Measurements from ENCODE around the gene FGL2.
"Not testable (repeated sequence)": the region's sequence is repeated elsewhere in the genome, so short reads cannot be mapped to it uniquely, and the experiment has no call there.

The FGL2 gene

DNA sequence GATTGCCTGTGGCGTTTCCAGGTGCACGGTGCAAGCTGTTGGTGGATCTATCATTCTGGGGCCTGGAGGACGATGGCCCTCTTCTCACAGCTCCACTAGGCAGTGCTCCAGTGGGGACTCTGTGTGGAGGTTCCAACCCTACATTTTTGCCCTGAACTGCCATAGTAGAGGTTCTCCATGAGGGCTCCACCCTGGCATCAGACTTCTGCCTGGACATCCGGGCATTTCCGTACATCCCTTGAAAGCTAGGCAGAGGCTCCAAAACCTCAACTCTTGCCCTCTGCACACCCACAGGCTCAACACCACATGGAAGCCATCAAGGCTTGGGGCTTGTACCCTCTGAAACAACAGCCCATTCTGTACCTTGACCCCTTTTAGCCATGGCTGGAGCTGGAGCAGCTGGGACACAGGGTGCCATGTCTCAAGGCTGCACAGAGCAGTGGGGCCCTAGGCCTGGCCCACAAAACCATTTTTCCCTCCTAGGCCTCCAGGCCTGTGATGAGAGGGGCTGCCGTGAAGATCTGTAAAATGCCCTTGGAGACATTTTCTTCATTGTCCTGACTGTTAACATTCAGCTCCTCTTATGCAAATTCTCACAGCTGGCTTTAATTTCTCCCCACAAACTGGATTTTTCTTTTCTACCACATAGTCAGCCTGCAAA lies 10.0 kb upstream of the FGL2 start:
- no peak for DNase-seq

DNA sequence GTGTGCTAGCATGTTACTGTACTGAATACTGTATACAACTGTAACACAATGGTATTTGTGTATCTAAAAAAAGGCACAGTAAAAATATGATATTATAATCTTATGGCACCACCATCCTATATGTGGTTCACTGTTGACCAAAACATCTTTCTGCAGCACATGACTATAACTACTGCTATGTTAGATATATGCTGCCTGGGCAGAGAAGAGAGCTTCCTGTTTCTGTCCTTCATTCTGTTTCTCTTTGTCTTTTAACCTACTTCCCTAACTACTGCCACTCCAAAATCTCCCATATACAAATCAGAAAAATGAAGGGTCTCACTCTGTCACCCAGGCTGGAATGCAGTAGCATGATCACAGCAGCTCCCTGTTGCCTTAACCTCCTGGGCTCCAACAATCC lies 8.8 kb upstream of the FGL2 start:
- no peak for DNase-seq

DNA sequence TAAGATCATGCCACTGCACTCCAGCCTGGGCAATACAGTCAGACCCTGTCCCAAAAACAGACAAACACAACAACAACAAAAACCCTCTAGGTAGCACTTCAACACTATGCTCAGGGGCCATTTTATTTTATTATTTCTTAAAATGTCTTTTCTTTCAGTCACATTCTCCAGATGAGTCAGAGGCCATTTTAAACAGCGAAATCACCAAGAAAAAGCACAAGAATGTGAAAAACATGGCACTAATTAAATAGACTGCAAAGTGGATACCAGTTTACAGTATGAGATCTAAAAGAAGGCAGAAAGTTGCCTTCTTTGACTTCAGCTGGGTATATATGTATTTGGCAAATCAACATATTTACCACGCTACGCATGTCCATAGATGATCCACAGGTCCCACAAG lies 6.1 kb upstream of the FGL2 start:
- no peak for DNase-seq

DNA sequence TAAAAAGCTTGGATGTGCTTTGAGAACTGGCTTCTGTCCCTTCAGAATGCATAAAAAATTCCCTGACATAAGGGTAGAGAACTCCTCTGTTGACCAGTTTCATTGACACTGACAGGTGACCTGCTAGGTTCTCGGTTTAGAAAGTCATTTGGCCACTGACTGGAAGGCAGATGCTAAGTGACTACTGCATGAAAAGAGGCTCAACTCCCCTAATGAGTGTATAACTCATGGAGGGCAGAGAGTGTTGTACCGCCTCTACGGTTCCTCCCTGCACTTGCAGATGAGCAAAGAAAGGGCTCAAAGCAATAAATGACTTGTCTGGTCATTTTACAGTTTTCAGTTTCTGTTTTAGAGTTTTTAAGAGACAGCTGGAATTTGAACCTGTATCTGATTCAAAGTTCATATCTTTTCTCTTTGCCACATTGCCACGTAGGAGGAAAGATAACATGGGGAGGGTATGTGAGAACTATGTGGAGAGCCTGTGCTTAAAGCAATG lies 2.9 kb upstream of the FGL2 start:
- DNase-seq = no peak

DNA sequence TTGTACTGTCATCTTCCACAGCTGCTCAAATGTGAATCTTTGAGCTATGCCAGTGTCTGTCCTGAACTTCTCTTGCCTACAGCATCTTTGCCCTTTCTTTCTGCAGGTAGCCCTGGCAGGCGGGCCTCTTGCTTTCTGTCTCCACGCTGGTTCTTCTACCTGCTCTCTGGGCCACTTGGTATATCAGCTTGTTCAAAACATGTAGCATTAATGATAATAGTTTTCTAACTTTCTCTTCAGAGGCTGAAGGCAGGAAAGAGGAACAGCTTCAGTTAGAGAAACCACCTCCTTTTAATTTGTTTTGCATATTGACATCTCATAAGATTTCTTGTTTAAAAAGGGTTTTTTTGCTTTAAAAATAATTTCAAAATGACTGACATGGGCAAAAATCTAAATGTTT lies 923 bp upstream of the FGL2 start:
- DNase-seq = no peak

DNA sequence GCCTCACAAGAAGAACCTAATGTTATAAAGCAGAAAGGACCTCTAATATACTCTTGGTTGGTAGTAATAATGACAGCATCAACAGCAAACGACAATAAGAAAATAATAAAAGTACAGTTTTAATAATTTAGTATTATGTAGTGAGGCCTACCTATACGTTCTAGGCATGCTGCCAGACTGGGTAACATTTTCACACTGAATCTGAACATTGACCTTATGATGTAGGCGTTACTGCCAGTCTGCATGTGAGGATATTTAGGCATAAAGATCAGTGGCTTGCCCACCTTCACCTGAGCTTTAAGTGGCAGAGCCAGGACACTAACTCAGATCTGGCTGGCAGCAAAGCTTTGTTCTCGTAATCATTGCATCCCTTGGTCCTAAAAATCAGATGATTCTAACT lies 2.5 kb downstream of the FGL2 start:
- DNase-seq = no peak

DNA sequence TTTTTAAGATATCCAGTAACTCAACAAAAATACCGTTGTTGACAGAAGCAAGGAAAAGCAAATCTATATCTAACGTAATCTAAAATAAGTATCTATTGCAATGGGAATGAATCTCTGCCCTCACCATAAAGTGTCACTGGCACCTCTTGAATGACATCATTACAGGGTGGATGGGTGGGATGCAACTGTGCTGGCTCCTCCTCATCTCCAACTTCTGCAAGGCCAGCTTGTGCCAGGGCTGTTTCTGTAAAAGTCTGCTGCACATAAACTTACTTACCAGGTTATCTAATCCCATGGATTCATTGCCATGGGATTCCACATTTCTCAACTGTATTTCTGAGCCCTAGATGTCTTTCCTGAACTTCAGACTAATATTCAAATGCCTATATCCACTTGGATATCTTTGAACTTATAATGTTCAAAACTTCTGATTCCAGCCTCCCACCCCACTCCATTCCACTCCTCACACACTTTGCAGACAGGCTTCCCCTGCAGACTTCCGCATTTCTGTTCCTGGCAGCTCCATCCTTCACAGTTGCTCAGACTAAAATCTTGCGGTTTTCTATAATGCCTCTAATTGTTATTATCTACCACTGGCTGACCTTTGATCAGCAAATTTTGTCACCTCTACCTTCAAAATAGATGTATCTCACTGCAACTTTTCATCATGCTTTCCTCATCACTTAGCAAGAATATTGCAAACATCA lies 10.7 kb downstream of the FGL2 start:
- DNase-seq = no peak

DNA sequence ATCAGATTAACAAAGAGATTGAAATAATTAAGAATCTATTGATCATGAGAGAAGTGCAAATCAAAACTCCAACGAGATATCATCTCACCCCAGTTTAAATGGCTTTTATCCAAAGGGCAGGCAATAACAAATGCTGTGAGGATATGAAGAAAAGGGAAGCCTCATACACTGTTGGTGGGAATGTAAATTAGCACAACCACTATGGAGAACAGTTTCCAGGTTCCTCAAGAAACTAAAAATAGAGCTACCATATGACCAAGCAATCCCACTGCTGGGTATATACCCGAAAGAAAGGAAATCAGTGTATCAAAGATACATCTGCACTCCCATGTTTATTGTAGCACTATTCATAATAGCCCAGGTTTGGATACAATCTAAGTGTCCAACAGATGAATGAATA lies 13.8 kb downstream of the FGL2 start:
- DNase-seq = no peak

DNA sequence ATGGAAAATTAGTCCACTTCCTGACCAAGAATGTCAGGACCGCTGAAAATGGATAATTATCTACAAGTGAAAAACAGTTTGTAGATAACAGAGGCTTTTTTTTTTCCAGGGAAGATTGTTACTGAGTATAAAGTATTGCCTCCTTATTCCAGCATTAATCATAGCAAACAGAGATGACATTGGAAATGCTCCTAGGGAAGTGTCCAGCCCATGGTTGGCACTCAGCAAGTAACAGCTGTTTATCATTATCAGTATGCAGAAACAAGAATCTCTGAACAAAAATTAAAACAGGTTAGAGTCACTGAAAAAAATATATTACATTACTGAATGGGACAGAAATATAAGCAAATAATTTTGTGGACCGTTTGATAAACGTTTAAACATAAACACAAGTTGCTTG lies 14.6 kb downstream of the FGL2 start:
- DNase-seq = no peak

DNA sequence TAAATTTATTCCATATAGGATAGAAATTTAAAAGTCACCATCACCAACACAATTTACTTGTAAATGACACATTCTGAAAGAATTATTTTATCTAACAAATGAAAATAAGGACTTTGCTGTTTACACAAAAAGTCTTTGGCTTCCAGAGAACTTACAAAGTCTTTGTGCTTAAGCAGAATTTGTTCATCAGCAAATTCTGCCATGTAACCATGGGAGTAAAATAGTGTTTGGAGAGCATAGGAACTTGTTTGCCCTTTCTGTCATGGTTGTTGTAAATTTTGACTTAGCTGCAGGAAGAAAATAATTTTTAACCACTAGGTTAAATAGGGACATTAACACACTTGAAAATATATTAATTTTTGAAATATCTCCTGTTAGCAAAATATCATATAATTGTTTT lies 15.2 kb downstream of the FGL2 start:
- no peak for DNase-seq

DNA sequence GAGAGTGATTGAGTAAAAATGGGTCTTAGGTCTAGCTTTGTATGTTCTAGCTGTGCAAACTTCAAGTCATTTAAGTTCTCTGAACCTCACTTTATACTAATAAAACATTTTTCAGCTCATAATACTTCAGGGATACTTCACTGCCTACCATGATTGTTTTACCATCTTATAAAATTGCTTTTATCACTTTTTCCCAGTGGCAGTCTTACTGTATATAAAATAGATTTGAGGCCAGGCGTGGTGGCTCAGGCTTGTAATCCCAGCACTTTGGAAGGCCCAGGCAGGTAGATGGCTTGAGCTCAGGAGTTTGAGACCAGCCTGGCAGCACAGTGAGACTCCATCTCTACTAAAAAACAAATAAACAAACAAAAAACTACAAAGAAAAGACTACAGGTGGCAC lies 17.4 kb downstream of the FGL2 start:
- DNase-seq = no peak

DNA sequence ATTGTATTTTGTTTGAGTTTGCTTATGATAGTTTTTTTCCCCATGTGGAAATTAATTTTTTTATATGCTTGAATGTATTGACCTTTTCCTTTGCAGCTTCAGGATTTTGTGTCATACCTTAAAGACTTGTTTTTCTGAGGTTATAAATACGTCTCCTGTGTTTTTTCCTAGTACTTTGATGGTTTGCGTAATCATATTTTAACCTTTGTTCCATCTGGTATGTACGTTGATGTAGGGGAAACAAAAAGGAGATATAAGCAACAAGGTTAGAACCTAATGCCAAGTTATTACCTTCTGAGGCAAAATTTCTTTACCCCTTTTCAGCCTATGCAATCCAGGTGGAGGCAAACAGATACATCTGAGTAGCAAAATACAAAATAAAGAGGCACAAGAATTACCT lies 17.9 kb downstream of the FGL2 start:
- DNase-seq = no peak

DNA sequence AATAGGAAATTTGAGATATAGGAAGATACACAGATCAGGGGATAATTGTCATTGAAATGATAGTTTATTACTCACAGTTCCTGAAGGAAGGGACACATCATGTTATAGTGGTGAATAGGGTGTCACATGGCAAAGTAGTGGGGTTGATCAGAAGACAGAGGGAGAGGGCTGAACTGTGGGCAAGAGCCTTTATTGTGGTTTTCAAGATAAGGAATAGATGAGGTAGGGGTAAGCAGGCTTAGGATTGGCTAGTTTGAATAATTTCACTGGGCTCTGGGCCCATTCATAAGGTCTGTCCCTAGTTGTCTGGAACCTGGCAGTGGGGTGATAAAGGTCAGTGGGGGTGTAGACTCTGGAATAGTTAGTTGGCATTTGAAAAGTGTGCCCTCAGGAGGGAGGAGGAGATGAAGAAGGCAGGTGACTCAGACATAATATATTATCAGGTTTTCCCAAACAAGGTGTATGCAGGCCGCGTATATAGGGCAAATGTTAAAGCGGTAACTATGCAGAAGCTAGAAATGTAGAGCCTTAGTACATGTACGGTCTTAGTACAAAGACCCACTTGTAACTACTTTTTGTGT lies 18.5 kb downstream of the FGL2 start:
- DNase-seq = no peak

DNA sequence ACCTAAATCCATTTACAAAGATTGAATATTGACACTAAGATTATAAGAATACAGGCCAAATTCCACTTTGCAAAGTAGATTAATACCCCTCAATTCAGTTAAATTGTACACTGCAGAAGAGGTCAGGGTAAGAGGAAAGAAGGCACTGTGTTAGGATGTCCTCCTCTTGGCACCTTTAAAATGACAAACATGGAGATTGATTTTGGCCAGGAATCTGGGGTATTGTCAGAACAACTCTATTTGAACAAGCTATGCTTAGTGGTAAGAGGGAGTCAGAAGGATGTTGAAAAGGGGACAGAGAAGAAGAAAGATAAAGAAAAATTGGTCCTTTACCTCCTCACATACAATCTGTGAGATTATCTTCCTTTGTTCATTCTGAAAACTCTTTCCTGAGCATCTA lies 21.6 kb downstream of the FGL2 start:
- DNase-seq = not testable (repeated sequence)

DNA sequence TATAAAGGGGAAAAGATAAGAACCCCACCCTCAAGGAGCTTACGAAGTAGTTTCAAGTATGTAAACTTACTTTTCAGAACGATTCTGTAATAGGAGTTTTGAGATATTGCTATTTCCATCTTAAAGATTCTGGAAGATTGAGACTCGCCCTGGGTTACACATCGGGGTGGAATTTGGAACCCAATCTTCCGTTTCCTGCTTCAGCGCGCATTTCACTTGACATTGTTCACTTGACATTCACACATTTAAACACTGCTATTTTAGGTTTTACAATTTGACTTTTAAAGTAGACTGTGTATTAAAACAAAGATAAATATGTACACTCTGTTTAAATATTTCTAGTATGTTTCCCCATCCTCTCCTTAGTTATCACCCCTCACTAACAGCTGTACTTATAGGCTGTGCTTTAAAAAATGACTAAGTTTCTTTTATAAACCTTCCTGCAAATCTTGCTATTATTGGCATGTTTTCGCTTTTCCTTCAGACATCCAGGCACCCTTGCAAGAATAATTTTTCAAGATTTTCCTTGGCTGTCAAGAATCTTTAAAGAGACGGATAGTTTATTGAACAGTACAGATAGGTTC lies 22.2 kb downstream of the FGL2 start:
- DNase-seq = not testable (repeated sequence)

DNA sequence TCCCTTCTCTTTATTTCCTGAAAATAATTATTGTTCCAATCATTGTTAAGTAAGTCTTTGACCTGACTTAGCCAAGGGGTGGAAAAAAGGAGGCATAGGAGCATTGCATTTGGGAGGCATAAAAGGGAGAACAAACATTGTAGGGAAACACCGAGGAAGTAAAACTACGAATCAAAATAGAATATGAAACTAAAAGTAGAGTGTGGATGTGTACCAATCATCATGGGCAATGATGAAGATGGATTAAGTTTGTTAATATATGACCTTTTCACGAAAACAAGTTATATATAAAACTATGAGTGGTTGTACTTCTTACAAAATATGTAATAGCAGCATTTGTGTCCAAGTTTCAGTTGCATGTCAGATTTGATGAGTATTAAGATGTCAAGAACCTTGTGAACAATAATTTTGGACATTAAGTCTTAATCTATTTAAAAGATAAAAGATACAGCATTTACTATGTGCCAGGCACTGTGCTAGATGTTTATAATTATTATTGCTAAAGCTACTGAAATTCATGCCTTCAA lies 24.3 kb downstream of the FGL2 start:
- not testable (repeated sequence) for DNase-seq

DNA sequence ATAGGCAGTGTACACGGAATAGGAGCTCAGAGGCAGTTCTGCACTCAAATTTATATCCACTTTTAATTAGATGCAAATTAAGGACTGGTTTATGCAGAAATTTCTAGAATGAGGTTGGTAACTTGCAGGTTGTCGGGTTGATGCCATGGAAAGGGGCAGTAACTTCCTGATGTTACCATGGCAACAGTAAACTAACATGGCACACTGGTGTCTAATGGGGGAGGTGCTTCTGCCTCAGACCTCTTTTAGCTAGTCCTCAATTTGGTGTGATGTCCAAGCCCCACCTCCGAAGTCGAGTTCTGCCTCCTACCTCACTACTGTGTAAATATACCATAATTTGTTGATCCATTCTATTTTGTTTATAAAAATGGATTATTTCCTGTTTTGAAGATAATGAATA lies 25.2 kb downstream of the FGL2 start:
- DNase-seq = not testable (repeated sequence)

DNA sequence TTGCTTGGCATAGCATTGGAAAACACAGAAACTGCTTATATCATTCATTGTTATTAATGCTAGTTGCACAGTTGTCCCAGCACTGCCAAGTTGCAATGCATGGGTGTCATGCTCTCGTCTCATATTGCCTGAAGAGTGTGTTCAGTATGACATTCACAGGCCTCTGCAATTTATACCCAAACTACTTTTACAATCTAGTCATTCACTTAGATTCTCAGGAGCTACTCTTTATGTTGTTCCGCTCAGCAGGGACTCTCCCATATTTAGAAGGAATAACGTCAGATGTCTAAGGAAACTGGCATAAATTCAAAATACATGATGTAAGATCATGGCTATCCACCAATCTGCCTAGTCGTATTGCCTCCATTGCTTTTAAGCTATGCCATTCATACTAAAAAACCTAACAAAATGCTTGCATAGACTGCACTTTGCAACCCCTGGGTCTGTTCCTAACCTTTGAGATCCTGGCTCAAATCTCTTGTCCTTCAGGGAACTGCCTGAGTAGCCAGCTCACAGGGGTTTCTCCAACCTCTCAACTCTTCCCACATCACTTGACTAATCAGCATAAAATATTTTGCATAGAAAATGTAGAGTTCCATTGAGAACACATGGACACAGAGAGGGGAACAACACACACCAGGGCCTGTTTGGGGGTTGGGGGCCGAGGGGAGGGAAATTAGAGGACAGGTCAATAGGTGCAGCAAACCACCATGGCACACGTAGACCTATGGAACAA lies 27.0 kb downstream of the FGL2 start:
- DNase-seq = not testable (repeated sequence)

DNA sequence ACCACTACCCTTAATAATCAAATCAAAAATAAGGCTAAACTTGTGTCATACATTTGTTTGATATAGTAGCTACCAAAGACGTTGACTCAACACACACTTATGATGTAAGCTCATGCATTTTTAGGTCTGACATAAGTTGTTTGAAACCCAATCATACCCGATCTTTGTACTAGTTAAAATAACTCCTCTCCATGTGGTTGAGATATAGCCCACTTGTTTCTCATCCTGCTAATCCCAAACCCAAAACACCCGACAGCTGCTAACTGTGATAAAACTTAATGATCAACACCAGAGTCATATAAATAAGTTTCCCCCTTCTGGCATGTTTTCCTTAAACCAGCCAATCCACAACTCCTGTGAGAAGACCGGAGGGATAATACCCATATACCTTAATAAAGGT lies 28.5 kb downstream of the FGL2 start:
- not testable (repeated sequence) for DNase-seq

DNA sequence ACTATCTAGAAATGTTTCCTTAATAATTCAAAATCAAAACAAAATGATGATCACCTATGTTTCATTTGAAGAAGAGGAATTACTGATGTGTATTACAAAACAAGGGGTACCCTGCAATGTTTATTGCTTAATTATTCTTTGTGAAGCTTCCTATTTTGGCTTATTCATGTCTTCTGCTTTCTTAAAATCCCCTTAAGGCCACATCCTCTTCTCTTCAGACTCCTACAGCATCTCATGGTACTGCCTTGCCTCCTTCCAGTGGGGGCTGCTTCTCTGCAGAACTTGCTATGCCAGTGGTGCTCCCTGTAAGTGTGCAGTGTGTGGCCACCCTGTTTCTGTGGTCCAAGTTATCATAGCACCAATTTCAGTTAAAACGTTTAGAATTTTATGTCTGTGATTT lies 42.2 kb downstream of the FGL2 start:
- no peak for DNase-seq

DNA sequence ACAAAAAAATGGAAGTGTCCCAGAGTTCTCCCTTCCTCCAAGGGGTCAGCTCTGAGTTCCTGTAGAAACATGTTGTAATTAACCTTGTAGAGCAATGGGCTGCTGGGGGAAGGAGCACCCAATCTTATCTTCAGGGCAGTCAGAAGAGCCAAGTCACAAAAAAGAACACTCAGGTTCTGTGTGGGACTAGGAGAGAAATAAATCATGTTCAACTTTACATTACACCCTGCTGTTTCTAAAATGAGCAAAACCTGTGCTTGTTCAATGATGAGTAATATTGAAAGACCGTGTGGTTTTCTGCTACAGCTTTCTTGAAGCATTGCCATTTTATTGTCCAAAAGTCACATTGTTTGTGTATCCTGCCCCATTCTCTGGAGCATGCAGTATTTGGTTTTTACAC lies 42.6 kb downstream of the FGL2 start:
- DNase-seq = not testable (repeated sequence)

DNA sequence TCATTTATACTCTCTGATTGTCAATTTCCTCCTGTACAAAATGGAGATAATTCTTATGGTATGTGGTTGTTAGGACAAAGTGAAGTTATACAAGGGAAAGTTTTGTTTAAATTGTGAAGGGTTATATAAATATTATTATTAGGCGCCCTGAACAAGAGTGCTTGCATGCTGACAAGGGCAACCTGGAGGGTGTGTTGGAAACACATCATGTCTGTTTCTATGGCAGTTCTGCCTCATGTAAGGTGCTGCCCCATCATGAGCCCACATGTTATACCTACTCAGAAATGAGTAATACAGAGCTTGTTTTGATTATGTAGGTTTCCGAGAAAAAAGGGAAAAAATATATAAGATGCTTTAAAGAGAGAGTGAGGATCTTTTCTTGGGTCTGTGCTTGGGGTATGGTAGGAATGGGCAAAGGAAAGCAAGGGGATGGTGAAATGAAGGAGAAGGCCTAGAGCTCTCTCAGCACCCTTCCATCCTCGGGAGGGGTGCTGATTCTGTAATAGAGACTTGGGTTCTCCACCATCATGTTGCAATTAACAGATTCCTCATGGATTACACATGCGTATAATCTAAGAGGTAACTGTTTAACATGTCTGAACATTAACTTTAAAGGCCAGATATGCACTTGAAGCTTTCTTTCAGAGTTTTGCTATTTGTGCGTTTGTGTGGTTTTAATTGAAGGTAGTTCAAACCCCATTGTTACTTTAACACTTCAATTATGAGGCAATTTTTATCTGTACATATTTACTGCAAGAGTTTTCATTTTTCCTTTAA lies 43.8 kb downstream of the FGL2 start:
- peak in 1 of 2 donors; percentile 3 for DNase-seq
